Activated naive CD8-positive, alpha-beta T cell treated with anti-CD3 and anti-CD28 coated beads, Interleukin-2, amount 10 ng/mL, durations not matched to agents 7 days and 5 days (primary cell): Measurements from ENCODE around the gene SLC33A1. TPM values are rescaled to one million over a fixed set of nuclear protein-coding genes. Genes with fewer than 3 reads are reported as not detected.

Experiments used
- ATAC-seq: fragments of 150-1000 bp; cut with Tn5 transposase; one replicate; pipeline ENCODE4 v1.10.0; 2021; ENCODE audit warnings: low read depth, moderate library complexity
- POLR2A ChIA-PET: fragments of 350-600 bp; sonication (Branson Sonifier 250); formaldehyde crosslinking; loops from one replicate; lab custom pipeline; 2021; ENCODE audit warnings: antibody characterized with exemption; lab: Charles Lee
- DNase-seq: peaks from one replicate; pipeline ENCODE4 v3.0.0; 2021
- H3K27ac Mint-ChIP-seq: one replicate; pipeline ENCODE4 v1.8.0; 2022; ENCODE audit warnings: mild to moderate bottlenecking, mixed read lengths
- H3K27me3 Mint-ChIP-seq: one replicate; pipeline ENCODE4 v1.8.0; 2022; ENCODE audit warnings: mild to moderate bottlenecking, moderate library complexity, mixed read lengths
- H3K36me3 Mint-ChIP-seq: one replicate; pipeline ENCODE4 v1.8.0; 2021; ENCODE audit warnings: mild to moderate bottlenecking, mixed read lengths
- H3K4me1 Mint-ChIP-seq: one replicate; pipeline ENCODE4 v1.8.0; 2021; ENCODE audit warnings: mixed read lengths
- H3K4me3 Mint-ChIP-seq: one replicate; pipeline ENCODE4 v1.8.0; 2022; ENCODE audit warnings: mild to moderate bottlenecking, moderate library complexity, mixed read lengths
- H3K9me3 Mint-ChIP-seq: one replicate; pipeline ENCODE4 v1.8.0; 2021; ENCODE audit warnings: mixed read lengths
- total RNA-seq, 2 experiments: library from RNA; stranded (reverse); gene quantifications; one replicate each; pipeline ENCODE4 v1.2.3, GENCODE V29; 2021

Gene SLC33A1
- total RNA-seq, 2 experiments from 2014 or later = 26.4 to 27.3 TPM

- peaks cover 4% of the 10 kb centered on the region for H3K36me3 Mint-ChIP-seq
- peak; percentile 87 for DNase-seq
- POLR2A ChIA-PET = interaction anchor here (0.7 to 2.7 kb wide), 6 partner anchors 10 to 65 kb away, joined by 3 to 33 read pairs (median 7); partner anchors contain the start of genes GMPS and SLC33A1
Observed at GRCh38 chr3:155805802-155806618, 48.2 kb downstream of the SLC33A1 start, which contains the start of gene C3orf33. Gene C3orf33 (minus strand): TSS chr3:155806278. CDS start chr3:155806252, 26 bp downstream.

GRCh38 chr3:155805204-155805801, 48.9 kb downstream of the SLC33A1 start:
- Mint-ChIP-seq H3K4me1 (peaks cover 2% of the 10 kb centered on the region), H3K27ac (peak overlapping the region; percentile 74), H3K9me3 (no peaks in the 10 kb centered on the region), H3K36me3 (peaks cover 7% of the 10 kb centered on the region), H3K27me3 (no peaks in the 10 kb centered on the region), H3K4me3 (peak overlapping the region; percentile 86)
- ATAC-seq = peak; percentile 27
- POLR2A ChIA-PET = interaction anchor here (0.7 to 2.7 kb wide), 5 partner anchors 11 to 66 kb away, joined by 3 to 33 read pairs (median 10); partner anchors contain the start of genes GMPS and SLC33A1
- no peak for DNase-seq

More at GRCh38 chr3:155805802-155806618, 48.2 kb downstream of the SLC33A1 start, which contains the start of gene C3orf33:
- H3K4me3 Mint-ChIP-seq = peak within 1 kb of the TSS; percentile 86
- peak; percentile 96 for ATAC-seq
- peak within 1 kb of the TSS; percentile 74 for H3K27ac Mint-ChIP-seq
- no peaks in the 10 kb centered on the region for H3K27me3 Mint-ChIP-seq
- peaks cover 2% of the 10 kb centered on the region for H3K4me1 Mint-ChIP-seq
- no peaks in the 10 kb centered on the region for H3K9me3 Mint-ChIP-seq

GRCh38 chr3:155804323-155804722, 49.9 kb downstream of the SLC33A1 start:
- Mint-ChIP-seq H3K9me3 (no peaks in the 10 kb centered on the region), H3K4me3 (no peak overlapping the region), H3K4me1 (peaks cover 2% of the 10 kb centered on the region), H3K36me3 (peaks cover 11% of the 10 kb centered on the region), H3K27me3 (no peaks in the 10 kb centered on the region), H3K27ac (no peak overlapping the region)
- ATAC-seq = no peak
- POLR2A ChIA-PET = no interaction called here
- DNase-seq = no peak

- Mint-ChIP-seq H3K27ac (no peak overlapping the region), H3K27me3 (no peaks in the 10 kb centered on the region), H3K9me3 (peaks cover 5% of the 10 kb centered on the region), H3K4me1 (peaks cover 2% of the 10 kb centered on the region), H3K4me3 (no peak overlapping the region), H3K36me3 (peaks cover 28% of the 10 kb centered on the region)
- POLR2A ChIA-PET = no interaction called here
- no peak for ATAC-seq
- DNase-seq = no peak
Observed at GRCh38 chr3:155792532-155792931, 61.7 kb downstream of the SLC33A1 start.

GRCh38 chr3:155791190-155791589, 63.0 kb downstream of the SLC33A1 start:
- POLR2A ChIA-PET = no interaction called here
- Mint-ChIP-seq H3K9me3 (peaks cover 5% of the 10 kb centered on the region), H3K27ac (no peak overlapping the region), H3K4me1 (peaks cover 3% of the 10 kb centered on the region), H3K27me3 (no peaks in the 10 kb centered on the region), H3K36me3 (peaks cover 24% of the 10 kb centered on the region), H3K4me3 (no peak overlapping the region)
- DNase-seq (no peak), ATAC-seq (no peak)

GRCh38 chr3:155790272-155790925, 63.8 kb downstream of the SLC33A1 start:
- H3K36me3 Mint-ChIP-seq = peaks cover 24% of the 10 kb centered on the region

GRCh38 chr3:155785662-155786295, 68.4 kb downstream of the SLC33A1 start:
- Mint-ChIP-seq H3K27ac (peak overlapping the region; percentile 68), H3K4me3 (no peak overlapping the region)
- POLR2A ChIA-PET = no interaction called here

More at GRCh38 chr3:155790272-155790925, 63.8 kb downstream of the SLC33A1 start:
- H3K27ac Mint-ChIP-seq = no peak overlapping the region
- no peak overlapping the region for H3K4me3 Mint-ChIP-seq
- H3K4me1 Mint-ChIP-seq = peaks cover 9% of the 10 kb centered on the region
- POLR2A ChIA-PET = no interaction called here
- ATAC-seq (no peak), DNase-seq (no peak)
- H3K27me3 Mint-ChIP-seq = no peaks in the 10 kb centered on the region
- H3K9me3 Mint-ChIP-seq = peaks cover 5% of the 10 kb centered on the region

GRCh38 chr3:155782390-155782953, 71.8 kb downstream of the SLC33A1 start:
- POLR2A ChIA-PET = no interaction called here
- Mint-ChIP-seq H3K9me3 (peaks cover 4% of the 10 kb centered on the region), H3K4me3 (no peak overlapping the region), H3K36me3 (peaks cover 10% of the 10 kb centered on the region), H3K27ac (no peak overlapping the region), H3K4me1 (peaks cover 9% of the 10 kb centered on the region), H3K27me3 (no peaks in the 10 kb centered on the region)
- no peak for DNase-seq
- no peak for ATAC-seq

More at GRCh38 chr3:155785662-155786295, 68.4 kb downstream of the SLC33A1 start:
- H3K36me3 Mint-ChIP-seq = peaks cover 15% of the 10 kb centered on the region
- H3K9me3 Mint-ChIP-seq = peaks cover 7% of the 10 kb centered on the region
- no peak for DNase-seq
- no peaks in the 10 kb centered on the region for H3K27me3 Mint-ChIP-seq
- no peak for ATAC-seq
- H3K4me1 Mint-ChIP-seq = peaks cover 9% of the 10 kb centered on the region

GRCh38 chr3:155780291-155780690, 73.9 kb downstream of the SLC33A1 start:
- ATAC-seq (no peak), DNase-seq (no peak)
- H3K27me3 Mint-ChIP-seq = no peaks in the 10 kb centered on the region
- POLR2A ChIA-PET = no interaction called here
- H3K4me1 Mint-ChIP-seq = peaks cover 1% of the 10 kb centered on the region
- H3K9me3 Mint-ChIP-seq = peaks cover 4% of the 10 kb centered on the region
- peaks cover 10% of the 10 kb centered on the region for H3K36me3 Mint-ChIP-seq
- H3K27ac Mint-ChIP-seq = no peak overlapping the region
- H3K4me3 Mint-ChIP-seq = no peak overlapping the region

GRCh38 chr3:155778462-155778861, 75.8 kb downstream of the SLC33A1 start:
- Mint-ChIP-seq H3K36me3 (peaks cover 11% of the 10 kb centered on the region), H3K27ac (no peak overlapping the region), H3K4me3 (no peak overlapping the region), H3K4me1 (peaks cover 1% of the 10 kb centered on the region), H3K9me3 (peaks cover 4% of the 10 kb centered on the region), H3K27me3 (no peaks in the 10 kb centered on the region)
- POLR2A ChIA-PET = no interaction called here
- ATAC-seq (no peak), DNase-seq (no peak)

GRCh38 chr3:155772801-155773200, 81.4 kb downstream of the SLC33A1 start:
- DNase-seq (no peak), ATAC-seq (no peak)
- peaks cover 10% of the 10 kb centered on the region for H3K36me3 Mint-ChIP-seq
- H3K9me3 Mint-ChIP-seq = peaks cover 3% of the 10 kb centered on the region
- no peak overlapping the region for H3K27ac Mint-ChIP-seq
- no peaks in the 10 kb centered on the region for H3K4me1 Mint-ChIP-seq
- POLR2A ChIA-PET = no interaction called here
- no peaks in the 10 kb centered on the region for H3K27me3 Mint-ChIP-seq
- H3K4me3 Mint-ChIP-seq = no peak overlapping the region

GRCh38 chr3:155771126-155771525, 83.1 kb downstream of the SLC33A1 start:
- H3K36me3 Mint-ChIP-seq = peaks cover 11% of the 10 kb centered on the region
- ATAC-seq (no peak), DNase-seq (no peak)
- H3K4me1 Mint-ChIP-seq = no peaks in the 10 kb centered on the region
- no peaks in the 10 kb centered on the region for H3K27me3 Mint-ChIP-seq
- POLR2A ChIA-PET = no interaction called here
- H3K27ac Mint-ChIP-seq = no peak overlapping the region
- no peak overlapping the region for H3K4me3 Mint-ChIP-seq
- H3K9me3 Mint-ChIP-seq = peaks cover 3% of the 10 kb centered on the region
